DMS153 treated with DMSO at 0.1 percent for 48 hours (cell line): Measurements from ENCODE around the gene TACC3.

Experiments used
- DNase-seq: peaks from one replicate; lab custom pipeline; 2025; ENCODE audit not compliant: unreplicated experiment; lab: John Stamatoyannopoulos, UW

The TACC3 gene

DNA sequence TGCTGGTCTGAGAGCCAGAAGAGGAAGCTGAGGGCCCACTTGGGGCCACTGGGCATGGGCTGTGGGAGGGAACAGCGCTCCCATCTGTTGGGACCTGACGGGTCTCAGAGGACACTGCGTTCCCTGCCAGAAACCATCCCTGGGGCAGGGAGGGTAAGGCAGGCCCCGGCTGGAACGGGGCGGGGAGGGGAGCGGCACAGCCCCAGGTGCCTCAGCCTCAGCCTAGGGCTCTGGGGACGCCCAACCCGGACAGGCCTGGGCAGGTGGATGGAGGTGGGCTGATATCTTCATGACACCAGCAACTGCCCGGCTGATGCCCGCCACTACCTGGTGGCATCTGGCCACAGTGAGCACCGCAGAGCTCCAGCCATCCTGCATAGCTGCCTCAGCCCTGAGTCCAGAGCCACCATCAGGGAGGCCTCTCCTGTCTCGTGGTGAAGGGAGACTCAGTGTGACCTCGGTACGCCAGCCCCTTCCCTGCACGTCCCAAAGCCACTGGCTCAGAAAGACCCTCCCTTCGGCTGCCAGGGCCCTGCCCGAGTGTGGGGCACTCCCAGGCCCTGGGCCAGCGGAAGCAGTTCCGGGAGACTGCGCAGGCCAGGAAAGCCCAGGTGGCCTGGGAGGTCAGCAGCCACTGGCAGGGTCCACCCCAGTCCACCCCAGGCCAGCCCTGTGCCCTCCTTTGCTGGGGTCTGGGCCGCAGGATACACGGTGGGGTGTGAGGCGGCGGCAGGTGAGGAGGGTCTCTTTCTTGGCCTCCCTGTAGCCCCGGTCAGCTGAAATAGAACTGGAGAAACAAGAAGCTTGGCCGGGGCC is 37.2 kb downstream of the TACC3 start:
- DNase-seq = no peak

GRCh38 chr4:1759170-1759817 is 38.0 kb downstream of the TACC3 start:
- no peak for DNase-seq

- no peak for DNase-seq
These were observed 38.5 kb downstream of the TACC3 start for GRCh38 chr4:1759818-1760223.

DNA sequence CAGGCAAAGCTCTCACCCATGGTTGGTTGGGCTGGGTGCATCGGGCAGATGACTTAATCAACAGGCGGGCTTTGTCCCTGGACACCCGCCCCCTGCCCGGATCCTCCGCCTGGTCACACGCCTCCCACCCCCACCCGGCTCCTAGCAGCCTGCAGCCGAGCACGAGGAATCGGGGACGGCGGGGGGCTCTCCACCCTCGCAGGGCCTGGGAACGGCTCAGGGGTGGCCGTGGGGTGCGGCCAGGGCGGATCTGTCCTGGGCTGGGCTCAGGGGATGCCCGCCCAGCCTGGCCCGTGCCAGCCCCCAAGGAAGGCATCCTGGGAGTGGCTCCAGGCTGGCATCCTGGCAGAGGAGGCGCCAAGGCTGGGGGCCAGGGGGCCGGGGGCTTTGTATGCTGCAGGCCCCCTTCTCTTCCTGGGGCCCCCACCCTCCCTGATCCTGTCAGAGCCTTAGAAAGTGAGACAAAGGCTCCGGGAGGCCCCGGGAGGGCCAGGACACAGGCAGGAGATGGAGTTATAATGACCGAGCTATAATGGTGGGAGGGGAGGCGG is 39.3 kb downstream of the TACC3 start:
- no peak for DNase-seq

GRCh38 chr4:1761130-1761689 is 39.9 kb downstream of the TACC3 start:
- no peak for DNase-seq

DNA sequence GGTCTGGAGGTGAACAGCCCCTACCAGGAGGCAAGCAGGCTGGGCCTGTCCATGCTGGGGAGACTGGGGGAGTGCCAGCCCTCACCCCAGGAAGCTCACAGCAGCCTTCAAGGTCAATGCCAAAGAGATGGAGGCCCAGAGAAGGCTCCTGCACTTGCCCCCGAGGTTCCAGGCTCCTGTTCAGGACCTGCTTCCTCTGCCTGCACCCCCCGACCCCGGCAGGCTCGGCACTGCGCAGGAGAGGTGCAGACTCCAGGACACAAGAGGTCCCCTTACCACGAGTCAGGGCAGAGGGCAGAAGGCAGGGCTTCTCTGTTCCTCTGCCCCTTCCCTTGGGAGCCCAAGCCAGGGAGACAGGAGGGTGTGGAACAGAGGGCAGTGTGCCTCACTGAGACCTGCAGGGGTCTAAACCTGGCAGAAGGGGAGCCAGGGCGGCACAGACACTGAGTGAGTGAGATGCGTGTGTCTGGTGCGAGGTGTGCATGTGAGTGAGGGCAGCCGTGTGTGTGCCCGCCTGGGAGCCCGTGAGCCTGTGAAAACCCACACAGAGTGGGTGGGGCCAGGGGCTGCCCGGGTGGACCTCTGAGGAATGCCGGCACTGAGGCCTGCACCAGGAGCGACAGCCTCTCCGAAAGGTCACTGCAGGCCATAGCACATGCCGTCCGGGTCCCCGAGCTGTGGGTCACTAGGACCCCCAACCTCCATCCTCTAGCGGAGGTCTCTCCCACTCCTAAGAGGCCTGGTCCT is 41.1 kb downstream of the TACC3 start:
- DNase-seq = no peak

DNA sequence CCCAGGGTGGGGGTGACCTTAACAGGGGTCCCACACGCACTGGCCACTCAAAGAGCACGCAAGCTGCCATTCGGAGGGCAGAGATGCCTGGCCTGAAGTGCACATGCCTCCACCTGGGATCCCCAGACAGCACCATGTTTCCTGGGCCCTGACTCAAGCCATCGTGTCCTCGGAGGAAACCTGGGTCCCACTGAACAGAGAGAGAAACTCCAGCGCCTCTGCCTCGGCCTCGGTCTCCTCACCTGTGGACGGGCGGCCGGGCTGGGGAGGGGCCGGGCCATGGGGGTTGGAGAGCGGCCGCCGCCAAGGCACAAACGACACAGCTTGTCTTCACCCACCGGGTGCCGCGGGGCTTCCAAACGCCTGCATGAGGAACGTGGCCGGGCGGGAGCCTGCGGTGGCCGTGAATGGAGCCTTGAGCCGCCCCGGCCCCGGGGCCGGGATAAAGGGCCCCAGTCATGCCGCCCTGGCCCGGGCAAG is 41.8 kb downstream of the TACC3 start:
- no peak for DNase-seq

GRCh38 chr4:1763550-1764080 is 42.3 kb downstream of the TACC3 start:
- DNase-seq = no peak

GRCh38 chr4:1764670-1765069 is 43.3 kb downstream of the TACC3 start:
- no peak for DNase-seq

DNA sequence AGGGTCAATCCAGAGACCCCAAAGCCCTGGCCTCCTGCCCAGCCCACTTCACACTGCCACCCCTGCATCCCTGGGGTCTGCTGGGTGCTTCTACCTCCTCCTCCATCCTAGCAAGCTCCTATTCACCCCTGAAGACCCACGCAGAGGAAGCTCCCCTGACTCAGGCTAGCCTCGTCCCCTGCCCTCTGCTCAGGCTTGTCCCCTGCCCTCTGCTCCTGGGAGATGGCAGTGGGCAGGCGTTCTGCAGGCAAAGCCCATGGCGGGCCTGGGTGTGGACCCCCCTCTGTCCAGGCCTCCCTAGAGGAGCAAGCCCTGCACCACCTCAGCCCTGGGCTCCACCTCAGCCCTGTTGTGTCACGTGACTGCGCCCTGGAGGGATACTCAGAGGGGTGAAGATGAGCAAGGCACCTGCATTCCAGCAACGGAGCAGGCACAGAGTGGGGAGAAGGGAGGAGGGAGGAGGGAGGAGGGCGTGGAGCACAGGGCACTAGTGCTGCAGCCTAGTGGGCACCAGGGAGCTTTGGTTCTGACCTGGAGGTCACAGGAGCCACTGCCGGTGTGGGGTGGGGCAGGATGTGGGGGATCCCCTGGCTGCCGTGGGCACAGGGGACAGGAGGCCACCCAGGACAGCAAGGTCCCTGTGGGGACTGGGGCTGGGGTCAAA is 44.2 kb downstream of the TACC3 start:
- DNase-seq = no peak

DNA sequence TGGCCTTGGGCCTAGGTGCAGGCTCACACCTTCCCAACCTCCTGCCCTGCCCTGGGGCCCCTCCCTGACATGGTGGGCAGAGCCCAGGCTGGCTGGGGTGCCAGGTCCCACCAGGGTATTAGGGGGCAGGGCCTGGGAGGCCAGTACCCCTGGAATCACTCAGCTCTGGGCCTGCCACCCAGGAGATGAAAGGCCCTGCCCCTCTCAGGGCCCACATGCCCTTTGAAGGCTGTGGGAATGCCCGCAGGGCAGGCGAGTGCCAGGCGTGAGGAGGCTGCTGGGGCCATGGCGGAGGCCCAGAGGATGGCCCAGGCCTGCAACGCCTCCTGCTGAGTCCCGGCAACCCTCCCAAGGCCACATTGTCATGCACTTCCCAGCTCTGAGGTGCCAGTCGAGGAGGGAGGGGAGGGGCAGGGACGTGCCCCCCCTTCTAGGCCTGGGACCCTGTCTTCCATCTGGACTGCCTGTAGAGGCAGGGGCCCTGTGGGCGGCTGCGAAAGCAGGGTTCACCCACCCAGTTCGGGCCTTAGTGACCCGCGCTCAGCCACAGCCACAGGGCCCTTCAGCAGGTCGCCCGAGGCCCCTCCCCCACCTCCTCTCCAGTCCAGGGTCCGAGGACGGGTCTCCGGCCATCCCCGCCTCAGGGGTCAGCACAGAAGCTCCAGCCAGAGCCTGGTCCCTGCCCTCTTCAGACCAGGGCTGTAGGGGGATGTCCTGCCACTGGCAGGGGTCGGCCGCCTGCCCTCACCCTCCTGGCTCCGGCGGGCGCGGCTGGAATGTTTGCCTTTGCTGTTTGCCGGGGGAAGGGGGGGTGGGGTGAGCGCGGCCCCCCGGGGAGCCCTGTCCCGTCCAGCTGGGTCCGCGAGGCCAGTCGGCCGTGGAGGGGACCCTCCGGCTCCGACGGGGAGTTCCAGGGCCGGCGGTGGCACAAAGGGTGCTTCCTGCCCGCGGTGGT is 45.1 kb downstream of the TACC3 start:
- no peak for DNase-seq

DNA sequence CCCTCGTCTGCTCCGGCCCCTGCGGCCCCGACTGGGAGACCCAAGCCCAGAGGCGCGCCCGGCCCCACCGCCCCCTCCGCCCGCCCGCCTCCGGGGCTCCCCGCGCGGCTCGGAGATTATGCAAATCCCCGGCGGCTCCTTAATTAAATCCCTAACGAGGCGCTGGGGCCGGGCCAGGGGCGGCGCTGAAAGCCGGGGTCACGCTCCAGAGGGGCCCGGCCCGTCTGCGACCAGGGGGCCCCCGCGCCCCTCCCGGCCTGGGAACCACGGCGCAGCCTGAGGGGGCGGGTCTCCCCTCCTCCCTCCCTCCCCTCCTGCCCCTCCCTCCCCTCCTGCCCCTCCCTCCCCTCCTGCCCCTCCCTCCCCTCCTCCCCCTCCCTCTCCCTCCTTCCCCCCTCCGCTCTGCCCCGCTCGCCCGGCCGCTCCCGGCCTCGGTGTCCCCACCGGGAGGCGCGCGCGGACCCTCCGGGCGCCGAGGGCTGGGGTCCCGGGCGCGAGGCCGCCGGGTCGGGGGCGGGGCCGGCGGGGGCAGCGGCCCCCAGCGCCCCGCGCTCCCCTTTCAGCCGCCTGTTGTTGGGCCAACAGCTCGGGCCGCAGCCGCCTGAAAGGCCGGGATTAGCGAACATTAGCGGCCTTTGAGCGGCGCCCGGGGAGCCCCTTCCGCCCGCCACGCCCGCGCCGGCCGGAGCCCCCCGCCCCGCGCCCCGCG is 45.9 kb downstream of the TACC3 start:
- DNase-seq = no peak

- DNase-seq = no peak
These were observed 46.5 kb downstream of the TACC3 start for GRCh38 chr4:1767770-1768366.

DNA sequence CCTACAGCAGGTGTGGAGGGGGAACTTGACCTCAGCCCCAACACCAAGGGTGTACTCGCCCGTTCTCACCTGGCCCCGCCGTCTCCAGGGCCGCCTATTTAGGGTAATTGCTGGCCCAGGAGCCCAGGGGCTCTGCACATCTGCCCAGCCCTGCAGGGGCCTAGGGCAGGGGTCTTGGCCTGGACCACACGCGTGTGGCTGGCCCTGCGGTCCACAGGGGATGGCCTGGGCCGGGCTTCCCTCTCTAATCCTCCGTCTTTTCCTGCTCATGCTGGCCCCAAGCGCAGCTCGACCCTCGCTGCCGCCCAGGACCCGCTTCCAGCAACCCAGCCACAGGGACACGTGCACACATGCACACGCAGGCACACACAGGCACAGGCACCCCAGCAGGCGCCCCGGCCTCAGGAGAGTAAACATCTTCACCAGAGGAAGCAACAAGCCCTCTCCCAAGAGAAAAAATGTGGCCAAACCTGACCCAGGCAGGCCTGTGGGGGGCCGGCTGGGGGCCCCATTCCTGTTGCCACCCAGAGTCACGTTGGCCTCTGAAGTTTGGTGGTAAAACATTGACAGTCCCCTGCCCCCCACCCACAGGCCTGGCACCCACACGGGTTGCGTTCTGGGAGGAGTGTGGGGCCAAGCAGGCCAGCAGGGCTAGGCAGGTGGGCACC is 47.2 kb downstream of the TACC3 start:
- DNase-seq = no peak

GRCh38 chr4:1769692-1770091 is 48.4 kb downstream of the TACC3 start:
- DNase-seq = no peak

DNA sequence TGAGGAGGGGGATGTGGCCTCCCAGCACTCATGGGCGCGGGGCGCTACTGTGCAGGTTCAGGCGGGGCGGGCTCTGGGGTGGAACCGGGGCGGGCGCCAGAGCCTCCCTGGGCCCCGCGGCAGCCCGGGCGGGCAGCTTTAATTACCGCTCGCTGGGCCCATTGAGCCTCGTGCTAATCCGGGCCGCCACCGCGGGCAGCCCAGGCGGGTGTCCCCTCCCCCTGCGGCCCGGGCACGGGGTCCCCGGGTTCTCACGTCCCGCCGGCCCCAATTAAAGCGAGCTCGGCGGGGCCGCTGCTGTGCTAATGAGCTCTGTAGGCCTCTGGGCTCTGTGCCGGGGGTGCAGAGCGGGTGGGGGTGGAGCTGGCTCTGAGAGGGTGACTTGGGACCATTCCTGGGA is 48.9 kb downstream of the TACC3 start:
- DNase-seq = no peak

- DNase-seq = no peak
These were observed 49.5 kb downstream of the TACC3 start for GRCh38 chr4:1770791-1771231.
